HepG2 (cell line): ENCODE data around the gene ZFP64. TPM values are rescaled to one million over a fixed set of nuclear protein-coding genes. Genes with fewer than 3 reads are reported as not detected.

Experiments
- DRAP1 ChIP-seq: IDR thresholded peaks from 2 replicates; pipeline ENCODE4 v1.6.1; 2016; ENCODE audit warnings: missing genetic modification reagents, missing compliant biosample characterization
- EZH2 ChIP-seq: conservative IDR thresholded peaks from 2 replicates; pipeline ENCODE4 v1.6.1; 2012; ENCODE audit warnings: mild to moderate bottlenecking, low read depth, low read length, moderate library complexity
- HDAC1 ChIP-seq: sonication (generic); formaldehyde crosslinking; IDR thresholded peaks from 2 replicates; pipeline ENCODE4 v1.5.1; 2020; ENCODE audit warnings: mild to moderate bottlenecking, missing genetic modification reagents
- KDM4B ChIP-seq: sonication (generic); formaldehyde crosslinking; IDR thresholded peaks from 2 replicates; pipeline ENCODE4 v1.4.0; 2020; ENCODE audit warnings: missing genetic modification reagents
- KLF12 ChIP-seq: sonication (generic); formaldehyde crosslinking; IDR thresholded peaks from 2 replicates; pipeline ENCODE4 v1.4.0; 2020; ENCODE audit warnings: missing genetic modification reagents, borderline replicate concordance
- NR2C2 ChIP-seq: sonication (generic); formaldehyde crosslinking; IDR thresholded peaks from 2 replicates; pipeline ENCODE4 v1.4.0; 2020; ENCODE audit warnings: missing genetic modification reagents, mild to moderate bottlenecking, moderate library complexity, borderline replicate concordance
- NR3C1 ChIP-seq: sonication (generic); formaldehyde crosslinking; IDR thresholded peaks from 2 replicates; pipeline ENCODE4 v1.4.0; 2020; ENCODE audit warnings: missing genetic modification reagents
- PCBP1 ChIP-seq: fragments of 200-400 bp; formaldehyde crosslinking; IDR thresholded peaks from 2 replicates; pipeline ENCODE4 v1.6.1; 2017; ENCODE audit warnings: mild to moderate bottlenecking, low read depth, low read length, borderline replicate concordance
- PLSCR1 ChIP-seq: sonication (generic); formaldehyde crosslinking; IDR thresholded peaks from 2 replicates; pipeline ENCODE4 v1.5.0; 2020; ENCODE audit warnings: missing genetic modification reagents, mild to moderate bottlenecking, borderline replicate concordance
- POLR2G ChIP-seq: fragments of 200-400 bp; formaldehyde crosslinking; IDR thresholded peaks from 2 replicates; pipeline ENCODE4 v1.6.1; 2018; ENCODE audit warnings: mild to moderate bottlenecking, low read depth, low read length, moderate library complexity
- RFXANK ChIP-seq: IDR thresholded peaks from 2 replicates; pipeline ENCODE4 v1.6.1; 2016
- RORA ChIP-seq: sonication (generic); formaldehyde crosslinking; IDR thresholded peaks from 2 replicates; pipeline ENCODE4 v1.5.0; 2020; ENCODE audit warnings: mild to moderate bottlenecking, missing genetic modification reagents, moderate library complexity
- RXRA ChIP-seq: sonication (generic); formaldehyde crosslinking; IDR thresholded peaks from 2 replicates; pipeline ENCODE4 v1.5.1; 2020; ENCODE audit warnings: missing genetic modification reagents
- SAP130 ChIP-seq: IDR thresholded peaks from 2 replicates; pipeline ENCODE4 v1.6.1; 2016; ENCODE audit warnings: low read depth
- TSC22D2 ChIP-seq: sonication (generic); formaldehyde crosslinking; IDR thresholded peaks from 2 replicates; pipeline ENCODE4 v1.5.1; 2020; ENCODE audit warnings: missing genetic modification reagents, mild to moderate bottlenecking, borderline replicate concordance
- ZMAT3 ChIP-seq: sonication (generic); formaldehyde crosslinking; conservative IDR thresholded peaks from 2 replicates; pipeline ENCODE4 v1.7.0; 2021; ENCODE audit warnings: missing genetic modification reagents
- ZNF496 ChIP-seq: sonication (generic); formaldehyde crosslinking; IDR thresholded peaks from 2 replicates; pipeline ENCODE4 v1.8.1; 2023; ENCODE audit warnings: mild to moderate bottlenecking, moderate library complexity, missing genetic modification reagents; ENCODE audit not compliant: insufficient replicate concordance
- ZNF530 ChIP-seq: sonication (generic); formaldehyde crosslinking; IDR thresholded peaks from 2 replicates; pipeline ENCODE4 v1.5.0; 2020; ENCODE audit warnings: low read depth, mild to moderate bottlenecking, missing genetic modification reagents
- ZNF570 ChIP-seq: sonication (generic); formaldehyde crosslinking; IDR thresholded peaks from 2 replicates; pipeline ENCODE4 v1.4.0; 2020; ENCODE audit warnings: mild to moderate bottlenecking, missing genetic modification reagents, borderline replicate concordance
- ZNF629 ChIP-seq: sonication (generic); formaldehyde crosslinking; conservative IDR thresholded peaks from 2 replicates; pipeline ENCODE4 v1.5.0; 2020; ENCODE audit warnings: missing genetic modification reagents
- polyA plus RNA-seq, 8 experiments: library from polyadenylated mRNA; depleted of rRNA in 3 of 8; stranded (reverse) in 7 of 8; unstranded in 1 of 8; fragments of >200 nt; fragmentation: Illumina TruSeq in 4 of 8; extraction: Trizol in 4 of 8; gene quantifications; 2 replicates each; pipeline versions ENCODE4 v1.2.1 to v1.2.3, GENCODE V29; 2011 to 2016; ENCODE audit warnings: low read depth in 4 of 8, missing spikeins in 1 of 8, mixed read lengths in 1 of 8; ENCODE audit not compliant: insufficient read depth in 1 of 8
- total RNA-seq, 5 experiments: library from RNA; depleted of rRNA; stranded (reverse); fragments of >200 nt; fragmentation: Illumina TruSeq; extraction: Trizol; gene quantifications; 2 replicates each; pipeline ENCODE4 v1.2.3, GENCODE V29; 2016; ENCODE audit warnings: low read depth in 1 of 5
- TF ChIP-seq, protein P1 (sequence below): sonication (generic); formaldehyde crosslinking; IDR thresholded peaks from 2 replicates; pipeline ENCODE4 v1.4.0; 2020; ENCODE audit warnings: missing genetic modification reagents
- TF ChIP-seq, protein P2 (sequence below): sonication (generic); formaldehyde crosslinking; IDR thresholded peaks from 2 replicates; pipeline ENCODE4 v1.4.0; 2020; ENCODE audit warnings: mild to moderate bottlenecking, low read depth, missing genetic modification reagents
- TF ChIP-seq, protein P3 (sequence below): sonication (generic); formaldehyde crosslinking; IDR thresholded peaks from 2 replicates; pipeline ENCODE4 v1.5.1; 2020; ENCODE audit warnings: missing genetic modification reagents, mild to moderate bottlenecking, borderline replicate concordance
- TF ChIP-seq, protein P4 (sequence below): IDR thresholded peaks from 2 replicates; pipeline ENCODE4 v1.6.1; 2012; ENCODE audit warnings: inconsistent platforms

ZFP64 gene
- total and polyA plus RNA-seq, 2 of the 13 experiments (the other 11 are each of a cell fraction or from before 2014, with no cell fraction given) = 12.0 to 24.3 TPM

DNA sequence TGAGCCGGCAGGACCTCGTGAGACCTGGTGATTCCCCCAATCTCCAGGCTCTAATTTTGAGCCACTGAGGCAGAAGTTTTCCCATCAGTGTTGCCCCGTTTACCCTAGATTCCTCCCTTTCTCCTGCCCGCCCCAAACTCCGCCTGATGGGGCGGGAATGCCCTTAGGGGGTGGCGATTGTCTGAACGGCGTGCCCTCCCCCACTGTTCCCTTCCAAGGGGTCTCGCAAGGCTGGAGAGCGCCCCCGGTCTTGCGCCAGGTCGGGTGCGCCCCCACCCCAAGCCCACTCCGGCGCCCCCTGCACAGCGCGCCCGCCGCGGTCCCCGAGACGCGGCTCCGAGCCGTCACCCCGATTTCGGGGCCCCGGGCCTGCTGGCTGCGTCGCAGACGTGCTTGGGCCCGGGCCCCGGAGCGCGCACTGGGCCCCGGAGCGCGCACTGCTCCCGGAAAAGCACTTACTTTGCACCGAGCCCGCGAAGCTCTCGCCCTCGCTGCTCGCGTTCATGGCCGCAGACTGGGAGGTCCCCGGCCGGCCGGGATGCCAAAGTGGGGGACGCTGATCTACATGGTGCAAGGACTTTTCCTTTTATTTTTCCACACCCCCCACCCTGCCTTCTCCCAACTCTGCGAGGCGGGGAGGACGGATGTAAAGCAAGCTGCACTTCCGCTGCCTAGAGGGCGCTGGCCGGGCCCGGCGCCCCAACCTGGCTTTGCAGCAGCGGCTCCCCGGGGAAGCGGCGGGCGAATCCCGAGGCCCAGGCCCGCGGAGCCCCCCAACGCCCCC lies at the start of gene ZFP64 (continued):
- TF ChIP-seq EZH2 (no peak), ZNF496 (no peak), DRAP1 (CRISPR knock-in tag) (no peak), ZNF629 (CRISPR knock-in tag) (peak; percentile 19), POLR2G (peak; percentile 96), TSC22D2 (CRISPR knock-in tag) (peak; percentile 62; the same call in 1 of the 2 replicates), ZNF530 (peak; percentile 89; the same call in 1 of the 2 replicates), ZMAT3 (CRISPR knock-in tag) (peak; percentile 64), PCBP1 (peak; percentile 59; the same call in 1 of the 2 replicates), PLSCR1 (CRISPR knock-in tag) (no peak), RFXANK (CRISPR knock-in tag) (peak; percentile 82), HDAC1 (CRISPR knock-in tag) (peak; percentile 59; the same call in 1 of the 2 replicates), SAP130 (peak; percentile 69), KDM4B (CRISPR knock-in tag) (peak; percentile 78; the same call in 1 of the 2 replicates), NR3C1 (CRISPR knock-in tag) (no peak), NR2C2 (peak; percentile 65), RORA (CRISPR knock-in tag) (peak; percentile 90; the same call in 1 of the 2 replicates), ZNF570 (peak; percentile 71), KLF12 (no peak; the same call in 1 of the 2 replicates), RXRA (no peak)
- TF ChIP-seq, protein P1, sequence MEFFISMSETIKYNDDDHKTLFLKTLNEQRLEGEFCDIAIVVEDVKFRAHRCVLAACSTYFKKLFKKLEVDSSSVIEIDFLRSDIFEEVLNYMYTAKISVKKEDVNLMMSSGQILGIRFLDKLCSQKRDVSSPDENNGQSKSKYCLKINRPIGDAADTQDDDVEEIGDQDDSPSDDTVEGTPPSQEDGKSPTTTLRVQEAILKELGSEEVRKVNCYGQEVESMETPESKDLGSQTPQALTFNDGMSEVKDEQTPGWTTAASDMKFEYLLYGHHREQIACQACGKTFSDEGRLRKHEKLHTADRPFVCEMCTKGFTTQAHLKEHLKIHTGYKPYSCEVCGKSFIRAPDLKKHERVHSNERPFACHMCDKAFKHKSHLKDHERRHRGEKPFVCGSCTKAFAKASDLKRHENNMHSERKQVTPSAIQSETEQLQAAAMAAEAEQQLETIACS (CRISPR knock-in tag) = peak; percentile 94
- TF ChIP-seq, protein P2, sequence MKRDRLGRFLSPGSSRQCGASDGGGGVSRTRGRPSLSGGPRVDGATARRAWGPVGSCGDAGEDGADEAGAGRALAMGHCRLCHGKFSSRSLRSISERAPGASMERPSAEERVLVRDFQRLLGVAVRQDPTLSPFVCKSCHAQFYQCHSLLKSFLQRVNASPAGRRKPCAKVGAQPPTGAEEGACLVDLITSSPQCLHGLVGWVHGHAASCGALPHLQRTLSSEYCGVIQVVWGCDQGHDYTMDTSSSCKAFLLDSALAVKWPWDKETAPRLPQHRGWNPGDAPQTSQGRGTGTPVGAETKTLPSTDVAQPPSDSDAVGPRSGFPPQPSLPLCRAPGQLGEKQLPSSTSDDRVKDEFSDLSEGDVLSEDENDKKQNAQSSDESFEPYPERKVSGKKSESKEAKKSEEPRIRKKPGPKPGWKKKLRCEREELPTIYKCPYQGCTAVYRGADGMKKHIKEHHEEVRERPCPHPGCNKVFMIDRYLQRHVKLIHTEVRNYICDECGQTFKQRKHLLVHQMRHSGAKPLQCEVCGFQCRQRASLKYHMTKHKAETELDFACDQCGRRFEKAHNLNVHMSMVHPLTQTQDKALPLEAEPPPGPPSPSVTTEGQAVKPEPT = peak; percentile 51; the same call in 1 of the 2 replicates
- TF ChIP-seq, protein P3, sequence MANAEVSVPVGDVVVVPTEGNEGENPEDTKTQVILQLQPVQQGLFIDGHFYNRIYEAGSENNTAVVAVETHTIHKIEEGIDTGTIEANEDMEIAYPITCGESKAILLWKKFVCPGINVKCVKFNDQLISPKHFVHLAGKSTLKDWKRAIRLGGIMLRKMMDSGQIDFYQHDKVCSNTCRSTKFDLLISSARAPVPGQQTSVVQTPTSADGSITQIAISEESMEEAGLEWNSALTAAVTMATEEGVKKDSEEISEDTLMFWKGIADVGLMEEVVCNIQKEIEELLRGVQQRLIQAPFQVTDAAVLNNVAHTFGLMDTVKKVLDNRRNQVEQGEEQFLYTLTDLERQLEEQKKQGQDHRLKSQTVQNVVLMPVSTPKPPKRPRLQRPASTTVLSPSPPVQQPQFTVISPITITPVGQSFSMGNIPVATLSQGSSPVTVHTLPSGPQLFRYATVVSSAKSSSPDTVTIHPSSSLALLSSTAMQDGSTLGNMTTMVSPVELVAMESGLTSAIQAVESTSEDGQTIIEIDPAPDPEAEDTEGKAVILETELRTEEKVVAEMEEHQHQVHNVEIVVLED (CRISPR knock-in tag) = peak; percentile 84; the same call in 1 of the 2 replicates
- TF ChIP-seq, protein P4, sequence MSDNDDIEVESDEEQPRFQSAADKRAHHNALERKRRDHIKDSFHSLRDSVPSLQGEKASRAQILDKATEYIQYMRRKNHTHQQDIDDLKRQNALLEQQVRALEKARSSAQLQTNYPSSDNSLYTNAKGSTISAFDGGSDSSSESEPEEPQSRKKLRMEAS = peak; percentile 67
